ENCODE data around the gene MED15.

- TF ChIP-seq POLR2A (IDR thresholded peaks at IDR 0.05; ENCODE audit: low read depth, low read length) (no peak), POLR2AphosphoS5 (IDR thresholded peaks at IDR 0.05; ENCODE audit: low read depth, low read length) (no peak)
These were observed 48.8 kb upstream of the MED15 start for GRCh38 chr22:20458530-20459151.
